GM15510 (cell line): ENCODE measurements around the gene RBFOX2.

Experiments
- POLR2A ChIP-seq: IDR thresholded peaks from 3 replicates; pipeline ENCODE4 v1.6.1; 2011; ENCODE audit warnings: borderline replicate concordance; ENCODE audit not compliant: insufficient read length; ENCODE audit errors: extremely low read depth

The RBFOX2 gene

DNA sequence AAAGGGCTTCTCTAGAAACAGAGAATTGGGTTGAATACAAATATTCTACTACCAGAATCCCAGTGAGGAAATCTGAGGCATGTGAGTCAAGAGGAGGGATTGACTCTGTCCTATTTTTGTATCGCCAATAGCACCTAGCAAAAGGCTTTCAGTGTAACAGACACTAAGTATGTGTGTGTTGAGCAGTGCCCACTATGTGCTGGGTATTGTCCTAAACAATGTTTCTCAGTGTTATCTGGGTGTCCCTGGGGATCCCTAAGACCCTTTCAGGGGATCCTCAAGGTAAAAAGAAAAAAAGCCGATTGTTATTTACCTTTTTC lies 21.0 kb upstream of the RBFOX2 start:
- TF ChIP-seq POLR2A: no peak

- TF ChIP-seq POLR2A: no peak
Measured at GRCh38 chr22:36048911-36049677, 20.5 kb upstream of the RBFOX2 start.

DNA sequence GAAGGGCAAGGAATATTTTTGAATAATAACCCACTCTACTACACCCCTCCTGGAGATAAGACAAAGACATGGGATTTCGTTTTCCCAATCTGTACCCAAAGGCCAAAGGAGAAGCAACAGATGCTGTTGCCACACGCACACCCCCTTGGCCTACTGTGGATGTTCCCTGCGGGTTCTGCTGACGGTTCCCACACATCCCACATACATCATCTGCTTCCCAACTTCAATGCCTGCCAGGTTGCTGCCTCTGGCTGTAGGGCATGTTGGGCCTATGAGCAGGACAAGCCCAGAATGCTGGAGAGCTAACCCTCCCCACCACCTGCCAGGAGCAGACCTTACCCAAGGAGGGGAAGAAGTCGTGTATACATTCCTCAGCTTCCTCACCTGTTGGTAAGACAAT lies 13.6 kb upstream of the RBFOX2 start:
- TF ChIP-seq POLR2A: no peak

- no peak for TF ChIP-seq POLR2A
Measured at GRCh38 chr22:36039125-36039524, 10.5 kb upstream of the RBFOX2 start.

DNA sequence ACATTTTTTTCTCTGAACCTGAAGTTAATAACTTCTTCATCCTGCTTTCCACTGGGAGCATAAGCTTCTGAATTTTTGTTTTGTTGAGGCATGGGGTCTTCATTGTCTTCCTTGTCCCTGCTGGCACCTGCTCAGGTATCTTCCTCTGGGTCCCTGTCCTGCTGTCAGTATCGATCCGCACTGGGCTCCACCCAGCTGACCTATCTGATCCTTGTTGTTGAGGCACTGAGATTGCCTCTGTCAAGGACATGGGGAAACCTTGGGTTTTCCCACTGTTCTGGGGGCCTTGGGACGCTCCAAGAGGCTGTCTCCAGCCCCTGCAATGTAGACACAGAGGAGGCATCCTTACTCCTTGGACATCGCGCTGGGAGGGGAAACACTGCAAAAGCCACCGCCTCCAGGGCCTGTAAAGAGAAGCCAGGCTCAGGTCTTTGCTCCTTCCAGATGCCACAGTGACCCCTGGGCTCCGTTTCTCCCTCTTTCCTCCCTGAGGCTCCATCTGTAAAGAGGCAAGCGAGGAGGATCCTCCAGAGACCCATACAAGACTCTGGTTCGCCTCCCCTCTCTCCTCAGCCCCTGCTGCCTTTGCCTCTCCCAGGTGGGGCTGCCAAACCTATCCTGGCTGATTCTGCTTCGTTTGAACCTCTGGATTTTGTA lies 8.6 kb upstream of the RBFOX2 start:
- TF ChIP-seq POLR2A: no peak

- no peak for TF ChIP-seq POLR2A
Measured at GRCh38 chr22:36036167-36036624, 7.6 kb upstream of the RBFOX2 start.

- TF ChIP-seq POLR2A: no peak
Measured at GRCh38 chr22:36032611-36033010, 4.0 kb upstream of the RBFOX2 start.

- TF ChIP-seq POLR2A: no peak
Measured at GRCh38 chr22:36029406-36029755, 757 bp upstream of the RBFOX2 start.

DNA sequence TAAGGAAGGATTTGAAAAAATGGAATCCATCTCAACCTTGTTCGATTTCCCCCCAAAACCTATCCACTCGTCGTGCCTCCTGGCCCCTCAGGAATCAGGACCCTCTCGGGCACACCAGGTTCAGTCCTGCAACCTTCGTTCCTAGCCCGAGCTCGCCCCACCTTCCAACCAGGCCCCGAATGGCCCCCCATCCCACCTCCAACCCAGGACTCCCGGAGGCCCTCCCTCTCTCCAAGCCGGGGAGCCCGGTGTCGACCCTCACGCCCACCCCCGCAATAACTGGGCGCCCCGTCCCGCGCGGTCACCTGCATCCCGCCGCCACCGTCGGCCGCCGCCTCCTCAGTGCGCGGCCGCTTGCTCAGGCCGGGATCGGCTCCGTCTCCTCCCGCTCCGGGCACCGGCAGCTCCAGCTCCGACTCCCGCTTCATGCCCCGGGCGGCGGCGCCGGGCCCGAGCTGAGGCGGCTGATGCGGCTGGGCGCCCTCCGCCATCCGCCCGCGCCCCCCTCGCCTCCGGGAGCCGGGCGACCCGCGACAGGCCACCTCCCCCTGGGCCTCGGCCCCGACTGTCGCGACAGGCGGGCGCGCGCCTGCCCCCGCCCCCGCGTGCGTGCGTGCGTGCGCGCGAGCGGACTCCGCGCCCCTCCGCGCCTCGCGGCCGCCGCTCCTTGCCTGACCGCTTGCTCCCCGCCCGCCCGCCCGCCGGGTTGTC lies 534 bp downstream of the RBFOX2 start:
- no peak for TF ChIP-seq POLR2A

GRCh38 chr22:36027579-36027934 lies 1.1 kb downstream of the RBFOX2 start:
- TF ChIP-seq POLR2A: no peak

GRCh38 chr22:36026741-36027140 lies 1.9 kb downstream of the RBFOX2 start:
- TF ChIP-seq POLR2A: no peak

- no peak for TF ChIP-seq POLR2A
Measured at GRCh38 chr22:36022697-36023096, 5.9 kb downstream of the RBFOX2 start.

- TF ChIP-seq POLR2A: no peak
Measured at GRCh38 chr22:36022162-36022561, 6.5 kb downstream of the RBFOX2 start.

DNA sequence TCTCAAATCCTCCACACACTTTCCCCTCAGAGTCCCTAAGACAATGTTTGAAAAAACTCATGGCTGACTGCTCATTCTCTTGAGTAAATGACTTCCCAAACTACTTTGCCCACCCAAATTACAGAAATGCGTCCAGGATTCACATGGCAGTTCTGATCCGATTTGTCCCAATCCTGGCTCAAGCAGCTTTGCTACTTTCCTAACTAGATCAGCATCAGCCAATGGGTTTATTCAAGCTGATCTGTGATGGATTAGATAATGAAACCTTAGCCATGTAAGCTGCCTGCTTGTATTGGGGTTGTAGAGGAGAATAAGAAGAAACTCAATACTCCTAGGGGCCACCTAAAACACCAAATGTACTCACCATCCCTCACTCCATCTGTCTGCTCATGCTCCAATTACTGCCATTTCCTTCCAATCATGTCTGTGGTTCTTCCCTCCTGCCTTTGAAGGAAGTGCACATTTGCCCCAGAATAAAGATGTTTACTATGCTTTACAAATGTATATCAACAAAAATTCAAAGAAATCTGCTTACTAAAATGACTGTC lies 6.9 kb downstream of the RBFOX2 start:
- TF ChIP-seq POLR2A: no peak

GRCh38 chr22:36017651-36018091 lies 11.0 kb downstream of the RBFOX2 start:
- no peak for TF ChIP-seq POLR2A
